GM10266 (cell line): ENCODE data around the gene NKAPD1.
"Not testable (repeated sequence)": the region's sequence is repeated elsewhere in the genome, so short reads cannot be mapped to it uniquely, and the experiment has no call there.

Experiments
- DNase-seq: peaks from one replicate; pipeline ENCODE4 v3.0.0; 2012; ENCODE audit errors: extremely low spot score
- TF ChIP-seq, protein P1 (sequence below): IDR thresholded peaks from 2 replicates; pipeline ENCODE4 v1.5.1; 2012; ENCODE audit warnings: mild to moderate bottlenecking, low read depth; ENCODE audit not compliant: control insufficient read depth, insufficient read depth; ENCODE audit errors: missing control alignments

Gene NKAPD1, protein sequence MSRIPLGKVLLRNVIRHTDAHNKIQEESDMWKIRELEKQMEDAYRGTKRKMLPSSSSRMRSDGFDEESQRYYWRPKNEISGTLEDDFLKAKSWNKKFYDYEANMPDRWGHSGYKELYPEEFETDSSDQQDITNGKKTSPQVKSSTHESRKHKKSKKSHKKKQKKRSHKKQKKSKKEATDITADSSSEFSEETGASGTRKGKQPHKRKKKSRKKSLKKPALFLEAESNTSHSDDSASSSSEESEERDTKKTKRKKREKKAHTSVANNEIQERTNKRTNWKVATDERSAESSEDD

GRCh38 chr11:112073941-112074811 lies at the start of gene NKAPD1, which contains the start of gene PIH1D2:
Gene NKAPD1, plus strand, starts transcription at chr11:112074299. Its CDS starts 1,276 bp downstream, at chr11:112075575.
Gene PIH1D2, minus strand, starts transcription at chr11:112074017. Its CDS starts 843 bp downstream, at chr11:112073174.
- DNase-seq: peak; percentile 69

DNA sequence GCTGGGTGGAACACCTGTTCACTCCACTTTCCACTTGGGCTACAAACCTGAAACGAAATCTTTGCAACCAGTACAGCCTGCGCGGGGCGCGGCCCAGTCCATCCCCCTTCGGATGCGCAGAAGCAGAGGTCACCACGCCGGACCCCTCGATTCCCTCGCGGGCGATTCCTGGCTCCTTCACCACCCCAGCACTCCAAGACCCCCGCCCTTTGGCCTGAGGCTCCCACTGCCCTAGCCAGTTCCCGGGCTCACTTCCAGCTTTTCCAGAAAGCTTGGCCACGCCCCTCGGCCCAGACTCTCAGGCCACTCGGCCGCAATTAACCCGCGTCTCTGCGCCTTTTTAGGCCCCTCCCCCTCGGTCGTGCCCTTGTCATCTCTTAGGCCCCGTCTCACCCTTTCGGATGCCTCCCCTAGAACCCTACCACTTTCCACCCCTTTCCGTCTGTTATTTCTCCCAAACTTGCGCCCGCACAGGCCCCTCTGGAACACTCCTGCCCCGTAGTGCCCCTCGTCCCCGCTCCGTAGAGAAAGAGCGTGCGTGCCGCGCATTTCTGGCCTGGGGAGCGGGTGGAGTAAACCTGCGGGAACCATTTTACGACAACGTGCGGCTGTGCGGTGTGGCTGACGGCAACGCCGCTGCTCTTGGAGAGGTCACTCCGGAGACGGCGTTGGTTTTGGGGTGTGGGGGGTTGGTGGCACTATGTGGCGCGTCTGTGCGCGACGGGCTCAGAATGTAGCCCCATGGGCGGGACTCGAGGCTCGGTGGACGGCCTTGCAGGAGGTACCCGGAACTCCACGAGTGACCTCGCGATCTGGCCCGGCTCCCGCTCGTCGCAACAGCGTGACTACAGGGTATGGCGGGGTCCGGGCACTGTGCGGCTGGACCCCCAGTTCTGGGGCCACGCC lies 49.1 kb upstream of the NKAPD1 start, which contains the start of gene DLAT:
Gene DLAT, plus strand, starts transcription at position 636 of the 906 bp plus-strand sequence. Its CDS starts 65 bp downstream, at position 701.
- TF ChIP-seq, protein P1, sequence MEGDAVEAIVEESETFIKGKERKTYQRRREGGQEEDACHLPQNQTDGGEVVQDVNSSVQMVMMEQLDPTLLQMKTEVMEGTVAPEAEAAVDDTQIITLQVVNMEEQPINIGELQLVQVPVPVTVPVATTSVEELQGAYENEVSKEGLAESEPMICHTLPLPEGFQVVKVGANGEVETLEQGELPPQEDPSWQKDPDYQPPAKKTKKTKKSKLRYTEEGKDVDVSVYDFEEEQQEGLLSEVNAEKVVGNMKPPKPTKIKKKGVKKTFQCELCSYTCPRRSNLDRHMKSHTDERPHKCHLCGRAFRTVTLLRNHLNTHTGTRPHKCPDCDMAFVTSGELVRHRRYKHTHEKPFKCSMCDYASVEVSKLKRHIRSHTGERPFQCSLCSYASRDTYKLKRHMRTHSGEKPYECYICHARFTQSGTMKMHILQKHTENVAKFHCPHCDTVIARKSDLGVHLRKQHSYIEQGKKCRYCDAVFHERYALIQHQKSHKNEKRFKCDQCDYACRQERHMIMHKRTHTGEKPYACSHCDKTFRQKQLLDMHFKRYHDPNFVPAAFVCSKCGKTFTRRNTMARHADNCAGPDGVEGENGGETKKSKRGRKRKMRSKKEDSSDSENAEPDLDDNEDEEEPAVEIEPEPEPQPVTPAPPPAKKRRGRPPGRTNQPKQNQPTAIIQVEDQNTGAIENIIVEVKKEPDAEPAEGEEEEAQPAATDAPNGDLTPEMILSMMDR: no peak
- DNase-seq: peak; percentile 86

More at GRCh38 chr11:112073941-112074811, at the start of gene NKAPD1, which contains the start of gene PIH1D2:
- TF ChIP-seq, protein P1: no peak

DNA sequence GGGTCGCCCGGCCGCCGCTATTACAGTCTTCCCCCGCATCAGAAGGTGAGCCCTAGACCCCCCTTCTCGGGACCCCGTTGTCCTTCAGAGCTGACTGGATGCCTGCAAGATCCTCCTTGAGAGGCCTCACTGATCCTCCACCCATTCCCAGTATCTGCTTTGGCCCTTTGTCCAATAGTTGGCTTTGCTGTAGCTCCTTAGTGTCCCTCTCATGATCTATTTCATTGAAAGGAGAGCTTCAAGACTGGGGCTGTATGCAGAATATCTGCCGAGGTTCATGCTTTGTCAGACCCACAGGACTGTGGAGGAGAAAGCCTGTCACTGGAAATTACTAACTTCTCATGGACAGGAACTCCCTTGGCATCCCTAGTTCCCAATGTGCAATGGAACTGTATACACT lies 48.4 kb upstream of the NKAPD1 start:
- TF ChIP-seq, protein P1: no peak
- peak; percentile 33 for DNase-seq

DNA sequence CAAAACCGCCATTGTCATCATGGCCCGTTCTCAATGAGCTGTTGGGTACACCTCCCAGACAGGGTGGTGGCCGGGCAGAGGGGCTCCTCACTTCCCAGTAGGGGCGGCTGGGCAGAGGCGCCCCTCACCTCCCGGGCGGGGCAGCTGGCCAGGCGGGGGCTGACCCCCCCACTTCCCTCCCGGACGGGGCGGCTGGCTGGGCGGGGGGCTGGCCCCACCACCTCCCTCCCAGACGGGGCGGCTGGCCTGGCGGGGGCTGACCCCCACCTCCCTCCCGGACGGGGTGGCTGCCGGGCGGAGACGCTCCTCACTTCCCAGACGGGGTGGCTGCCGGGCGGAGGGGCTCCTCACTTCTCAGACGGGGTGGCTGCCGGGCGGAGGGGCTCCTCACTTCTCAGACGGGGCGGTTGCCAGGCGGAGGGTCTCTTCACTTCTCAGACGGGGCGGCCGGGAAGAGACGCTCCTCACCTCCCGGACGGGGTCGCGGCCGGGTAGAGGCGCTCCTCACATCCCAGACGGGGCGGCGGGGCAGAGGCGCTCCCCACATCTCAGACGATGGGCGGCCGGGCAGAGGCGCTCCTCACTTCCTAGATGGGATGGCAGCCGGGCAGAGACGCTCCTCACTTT lies 47.2 kb upstream of the NKAPD1 start:
- DNase-seq: not testable (repeated sequence)

- TF ChIP-seq, protein P1: no peak
- no peak for DNase-seq
These were observed 44.6 kb upstream of the NKAPD1 start for GRCh38 chr11:112029460-112029859.

GRCh38 chr11:112033902-112034301 lies 40.2 kb upstream of the NKAPD1 start:
- TF ChIP-seq, protein P1: no peak
- DNase-seq: no peak
